Neural progenitor cell (in vitro differentiated cells): ENCODE results near the gene PTPRJ.

Experiments used
- CTCF ChIP-seq: fragments of 200-600 bp; sonication (generic); IDR thresholded peaks from 2 replicates; pipeline ENCODE4 v1.5.1; 2017; ENCODE audit warnings: antibody characterized with exemption, mild to moderate bottlenecking
- EZH2 ChIP-seq: fragments of 200-600 bp; sonication (generic); IDR thresholded peaks from 2 replicates; pipeline ENCODE4 v1.6.1; 2017; ENCODE audit warnings: antibody characterized with exemption, mild to moderate bottlenecking, moderate library complexity

GRCh38 chr11:48142889-48143288 lies 162.5 kb downstream of the PTPRJ start:
- TF ChIP-seq CTCF (no peak), EZH2 (no peak)
